Fibroblast of pulmonary artery (primary cell): ENCODE data around the gene RPS6KL1.

ENCODE experiments used
- DNase-seq: peaks from one replicate; pipeline ENCODE4 v3.0.0-alpha.2; 2010; ENCODE audit warnings: low read depth
- H3K4me3 ChIP-seq: replicated peaks from 2 replicates; pipeline ENCODE4 v1.5.1; 2011; ENCODE audit warnings: low read depth, mild to moderate bottlenecking, control low read depth, low read length, moderate library complexity
- TF ChIP-seq, protein P1 (sequence below): IDR thresholded peaks from 2 replicates; pipeline ENCODE4 v1.5.1; 2011; ENCODE audit warnings: mild to moderate bottlenecking, control low read depth, low read length, inconsistent platforms; ENCODE audit errors: missing control alignments

RPS6KL1 gene, protein sequence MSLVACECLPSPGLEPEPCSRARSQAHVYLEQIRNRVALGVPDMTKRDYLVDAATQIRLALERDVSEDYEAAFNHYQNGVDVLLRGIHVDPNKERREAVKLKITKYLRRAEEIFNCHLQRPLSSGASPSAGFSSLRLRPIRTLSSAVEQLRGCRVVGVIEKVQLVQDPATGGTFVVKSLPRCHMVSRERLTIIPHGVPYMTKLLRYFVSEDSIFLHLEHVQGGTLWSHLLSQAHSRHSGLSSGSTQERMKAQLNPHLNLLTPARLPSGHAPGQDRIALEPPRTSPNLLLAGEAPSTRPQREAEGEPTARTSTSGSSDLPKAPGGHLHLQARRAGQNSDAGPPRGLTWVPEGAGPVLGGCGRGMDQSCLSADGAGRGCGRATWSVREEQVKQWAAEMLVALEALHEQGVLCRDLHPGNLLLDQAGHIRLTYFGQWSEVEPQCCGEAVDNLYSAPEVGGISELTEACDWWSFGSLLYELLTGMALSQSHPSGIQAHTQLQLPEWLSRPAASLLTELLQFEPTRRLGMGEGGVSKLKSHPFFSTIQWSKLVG

DNA sequence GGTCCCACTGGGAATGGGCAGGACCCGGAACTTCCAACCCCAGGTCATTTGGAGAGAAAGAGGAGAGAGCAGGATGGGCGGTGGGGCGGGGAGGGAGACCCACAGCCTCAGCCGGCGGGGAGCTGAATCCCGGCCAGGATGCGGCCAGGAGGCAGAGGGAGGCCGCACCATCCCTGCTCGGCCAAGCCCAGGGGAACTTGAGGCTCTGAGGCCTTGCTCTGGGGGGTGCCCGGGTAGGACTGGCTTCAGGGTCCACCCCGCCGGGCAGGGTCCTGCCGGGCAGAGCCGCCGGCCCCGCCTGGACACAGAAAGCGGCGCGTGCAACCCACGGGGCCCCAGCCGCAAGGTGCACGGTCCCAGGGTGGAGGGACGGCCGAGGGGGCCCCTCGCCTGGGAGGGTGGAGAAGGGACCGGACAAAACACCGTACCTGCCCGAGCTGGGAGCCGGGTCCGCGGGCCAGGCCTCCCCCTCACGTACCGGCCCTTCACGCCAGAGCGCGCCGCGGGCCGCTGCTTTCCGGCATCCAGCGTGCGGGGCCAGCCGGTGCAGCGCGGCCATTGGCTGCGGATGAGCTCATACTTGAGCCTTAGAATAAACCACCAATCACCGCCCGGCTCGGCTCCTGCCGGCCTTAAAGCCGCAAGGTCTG is at the start of gene RPS6KL1:
Gene RPS6KL1, minus strand, starts transcription at position 509 of the 650 bp plus-strand sequence. CDS start 1,719 bp downstream, outside the sequence.
- H3K4me3 ChIP-seq, result peak within 1 kb of the TSS; percentile 45
- DNase-seq, result peak; percentile 78
- TF ChIP-seq, protein P1, sequence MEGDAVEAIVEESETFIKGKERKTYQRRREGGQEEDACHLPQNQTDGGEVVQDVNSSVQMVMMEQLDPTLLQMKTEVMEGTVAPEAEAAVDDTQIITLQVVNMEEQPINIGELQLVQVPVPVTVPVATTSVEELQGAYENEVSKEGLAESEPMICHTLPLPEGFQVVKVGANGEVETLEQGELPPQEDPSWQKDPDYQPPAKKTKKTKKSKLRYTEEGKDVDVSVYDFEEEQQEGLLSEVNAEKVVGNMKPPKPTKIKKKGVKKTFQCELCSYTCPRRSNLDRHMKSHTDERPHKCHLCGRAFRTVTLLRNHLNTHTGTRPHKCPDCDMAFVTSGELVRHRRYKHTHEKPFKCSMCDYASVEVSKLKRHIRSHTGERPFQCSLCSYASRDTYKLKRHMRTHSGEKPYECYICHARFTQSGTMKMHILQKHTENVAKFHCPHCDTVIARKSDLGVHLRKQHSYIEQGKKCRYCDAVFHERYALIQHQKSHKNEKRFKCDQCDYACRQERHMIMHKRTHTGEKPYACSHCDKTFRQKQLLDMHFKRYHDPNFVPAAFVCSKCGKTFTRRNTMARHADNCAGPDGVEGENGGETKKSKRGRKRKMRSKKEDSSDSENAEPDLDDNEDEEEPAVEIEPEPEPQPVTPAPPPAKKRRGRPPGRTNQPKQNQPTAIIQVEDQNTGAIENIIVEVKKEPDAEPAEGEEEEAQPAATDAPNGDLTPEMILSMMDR, result no peak

DNA sequence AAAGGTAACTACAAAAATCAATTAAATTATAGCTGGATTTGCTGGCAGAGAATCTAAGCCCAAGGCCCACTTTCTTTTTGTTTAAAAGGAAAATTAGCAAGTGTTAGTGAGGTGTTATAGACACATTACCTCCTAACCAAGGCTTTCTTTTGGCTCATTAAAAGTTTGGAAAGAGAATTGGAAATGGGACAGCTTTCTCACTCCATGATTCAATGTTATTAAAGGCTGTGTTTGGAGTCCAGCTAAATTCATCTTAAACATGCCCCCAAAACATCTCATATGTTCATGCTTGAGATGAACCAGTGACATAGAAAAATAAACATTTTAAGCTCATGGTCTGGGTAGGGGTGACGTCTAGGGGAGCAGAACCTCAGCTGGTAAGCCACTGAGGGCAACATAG is 45.8 kb upstream of the RPS6KL1 start:
- no peak overlapping the region for H3K4me3 ChIP-seq
- DNase-seq, result no peak
- TF ChIP-seq, protein P1, result no peak

DNA sequence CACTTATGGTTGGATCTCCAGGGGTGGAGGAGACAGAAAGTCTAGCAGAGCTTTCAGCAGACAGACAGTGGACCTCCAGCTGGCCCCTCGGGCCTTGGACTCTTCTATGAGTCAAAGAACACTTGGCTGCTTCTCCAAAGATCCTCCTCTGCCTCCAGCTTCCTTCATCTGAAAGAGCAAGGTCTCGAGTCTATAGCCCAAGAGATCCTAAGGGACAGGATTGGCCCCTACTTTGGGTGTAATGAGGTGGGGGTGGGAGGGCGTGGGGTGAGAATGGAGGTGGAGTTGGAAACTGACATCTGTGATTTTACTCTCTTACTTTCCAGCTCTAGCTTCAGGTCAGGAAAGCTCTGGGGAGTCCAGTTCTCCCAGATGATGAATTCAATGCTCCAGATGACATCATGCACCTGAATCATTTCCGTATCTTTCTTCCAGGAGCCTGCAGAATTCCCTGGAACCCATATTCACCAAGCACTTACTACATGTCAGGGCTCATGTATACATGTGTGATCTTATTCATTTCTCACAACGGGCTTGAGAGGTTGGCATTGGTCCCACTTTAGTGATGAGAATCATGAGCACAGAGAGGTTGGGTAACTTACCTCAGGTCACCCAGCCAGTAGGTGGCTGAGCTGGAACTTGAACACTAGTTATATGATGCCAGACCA is 42.6 kb upstream of the RPS6KL1 start:
- TF ChIP-seq, protein P1, result no peak
- DNase-seq, result peak; percentile 67
- no peak overlapping the region for H3K4me3 ChIP-seq

DNA sequence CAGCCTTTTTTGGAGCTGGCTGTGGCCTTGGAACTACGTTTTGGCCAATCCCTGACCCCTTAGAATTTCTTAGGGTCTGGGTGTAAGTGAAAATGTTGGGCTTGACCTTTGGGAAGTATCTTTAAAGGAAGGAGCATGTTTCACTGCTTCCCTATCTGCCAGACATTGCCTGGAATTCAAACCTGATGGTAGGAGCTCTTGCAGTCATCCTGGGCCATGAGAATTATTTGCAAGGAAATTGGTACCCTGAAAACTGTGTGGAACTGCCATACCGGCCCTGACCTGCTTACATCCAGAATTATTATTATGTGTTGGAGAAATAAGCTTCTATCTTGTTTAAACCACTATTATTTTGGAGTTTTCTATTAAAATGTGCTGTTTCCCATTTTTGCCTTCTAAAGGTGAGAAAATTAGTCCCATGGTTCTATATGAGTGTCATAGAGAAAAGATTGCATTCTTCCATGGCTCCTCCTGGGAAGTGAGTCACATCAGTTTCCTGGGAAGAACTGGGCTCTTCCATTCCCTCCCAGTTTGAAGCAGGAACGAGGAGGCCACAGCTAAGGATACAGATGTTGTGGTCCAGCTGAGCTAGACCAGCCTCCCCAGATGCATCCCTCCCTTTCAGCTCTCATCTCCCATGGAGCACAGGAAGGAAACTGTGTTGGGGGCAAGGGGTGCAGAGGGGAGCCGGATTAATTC is 41.9 kb upstream of the RPS6KL1 start:
- no peak overlapping the region for H3K4me3 ChIP-seq
- peak; percentile 68 for DNase-seq
- TF ChIP-seq, protein P1, result no peak

DNA sequence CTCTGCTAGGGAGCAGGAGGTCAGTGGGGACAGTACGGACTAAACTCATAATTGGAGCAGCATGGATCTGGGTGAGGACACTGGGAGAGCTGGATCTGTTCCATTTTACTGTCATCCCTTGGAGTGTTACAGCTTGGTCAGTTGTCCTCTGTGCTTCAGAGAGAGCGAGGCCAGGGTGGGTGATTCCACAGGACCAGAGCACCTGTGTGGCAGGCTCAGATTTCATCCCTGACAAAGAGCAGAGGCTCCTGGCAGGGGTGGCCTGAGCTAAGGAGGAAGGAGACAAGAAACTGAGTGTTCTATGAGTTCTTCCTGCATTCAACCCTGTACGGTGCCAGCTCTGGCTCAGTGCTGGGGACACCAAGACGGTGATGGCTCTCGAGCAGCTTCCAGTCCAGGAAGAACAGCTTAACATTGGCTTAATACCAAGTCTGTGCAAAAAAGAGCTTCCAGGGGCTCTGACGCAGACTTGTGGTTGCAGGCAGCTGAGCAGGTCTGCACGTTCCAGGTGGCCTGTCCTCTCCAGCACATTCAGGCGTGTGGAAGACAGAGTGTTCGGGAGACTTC is 40.7 kb upstream of the RPS6KL1 start:
- TF ChIP-seq, protein P1, result no peak
- no peak overlapping the region for H3K4me3 ChIP-seq
- DNase-seq, result peak; percentile 70

DNA sequence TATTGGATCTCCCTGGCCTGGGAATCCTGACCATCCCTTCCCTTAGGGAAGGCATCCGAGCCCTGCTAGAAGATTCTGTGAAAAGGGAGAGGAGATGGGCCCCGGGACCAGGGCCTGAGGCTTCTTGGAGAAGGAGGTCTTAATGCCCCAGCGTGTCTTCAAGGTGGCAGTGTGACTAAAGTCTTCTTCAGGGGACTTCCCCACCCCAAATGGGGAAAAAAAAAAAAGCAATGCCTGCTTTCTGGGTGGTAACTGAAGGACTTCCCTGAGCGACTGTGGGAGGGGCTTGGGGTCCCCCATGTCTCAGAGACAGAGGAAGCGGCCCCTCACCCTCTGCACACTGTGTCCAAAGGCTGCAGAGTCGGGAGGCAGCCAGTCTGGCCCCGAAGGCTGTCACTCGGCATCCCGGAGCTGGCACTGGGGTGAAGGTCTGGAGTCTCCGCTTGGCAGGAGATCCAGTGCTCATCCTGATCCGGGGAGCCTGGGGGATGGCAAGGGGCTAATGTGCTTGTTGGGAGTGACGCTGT is 40.2 kb upstream of the RPS6KL1 start:
- DNase-seq, result no peak
- H3K4me3 ChIP-seq, result no peak overlapping the region
- TF ChIP-seq, protein P1, result no peak
